DMS153 treated with DMSO at 0.1 percent for 48 hours (cell line): Measurements from ENCODE around the gene GPATCH1.
"Not testable (repeated sequence)": the region's sequence is repeated elsewhere in the genome, so short reads cannot be mapped to it uniquely, and the experiment has no call there.

ENCODE experiments used
- DNase-seq: peaks from one replicate; lab custom pipeline; 2025; ENCODE audit not compliant: unreplicated experiment; lab: John Stamatoyannopoulos, UW

GPATCH1 gene, protein sequence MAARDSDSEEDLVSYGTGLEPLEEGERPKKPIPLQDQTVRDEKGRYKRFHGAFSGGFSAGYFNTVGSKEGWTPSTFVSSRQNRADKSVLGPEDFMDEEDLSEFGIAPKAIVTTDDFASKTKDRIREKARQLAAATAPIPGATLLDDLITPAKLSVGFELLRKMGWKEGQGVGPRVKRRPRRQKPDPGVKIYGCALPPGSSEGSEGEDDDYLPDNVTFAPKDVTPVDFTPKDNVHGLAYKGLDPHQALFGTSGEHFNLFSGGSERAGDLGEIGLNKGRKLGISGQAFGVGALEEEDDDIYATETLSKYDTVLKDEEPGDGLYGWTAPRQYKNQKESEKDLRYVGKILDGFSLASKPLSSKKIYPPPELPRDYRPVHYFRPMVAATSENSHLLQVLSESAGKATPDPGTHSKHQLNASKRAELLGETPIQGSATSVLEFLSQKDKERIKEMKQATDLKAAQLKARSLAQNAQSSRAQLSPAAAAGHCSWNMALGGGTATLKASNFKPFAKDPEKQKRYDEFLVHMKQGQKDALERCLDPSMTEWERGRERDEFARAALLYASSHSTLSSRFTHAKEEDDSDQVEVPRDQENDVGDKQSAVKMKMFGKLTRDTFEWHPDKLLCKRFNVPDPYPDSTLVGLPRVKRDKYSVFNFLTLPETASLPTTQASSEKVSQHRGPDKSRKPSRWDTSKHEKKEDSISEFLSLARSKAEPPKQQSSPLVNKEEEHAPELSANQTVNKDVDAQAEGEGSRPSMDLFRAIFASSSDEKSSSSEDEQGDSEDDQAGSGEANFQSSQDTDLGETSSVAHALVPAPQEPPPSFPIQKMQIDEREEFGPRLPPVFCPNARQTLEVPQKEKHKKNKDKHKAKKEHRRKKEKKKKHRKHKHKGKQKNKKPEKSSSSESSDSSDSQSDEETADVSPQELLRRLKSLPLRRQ

DNA sequence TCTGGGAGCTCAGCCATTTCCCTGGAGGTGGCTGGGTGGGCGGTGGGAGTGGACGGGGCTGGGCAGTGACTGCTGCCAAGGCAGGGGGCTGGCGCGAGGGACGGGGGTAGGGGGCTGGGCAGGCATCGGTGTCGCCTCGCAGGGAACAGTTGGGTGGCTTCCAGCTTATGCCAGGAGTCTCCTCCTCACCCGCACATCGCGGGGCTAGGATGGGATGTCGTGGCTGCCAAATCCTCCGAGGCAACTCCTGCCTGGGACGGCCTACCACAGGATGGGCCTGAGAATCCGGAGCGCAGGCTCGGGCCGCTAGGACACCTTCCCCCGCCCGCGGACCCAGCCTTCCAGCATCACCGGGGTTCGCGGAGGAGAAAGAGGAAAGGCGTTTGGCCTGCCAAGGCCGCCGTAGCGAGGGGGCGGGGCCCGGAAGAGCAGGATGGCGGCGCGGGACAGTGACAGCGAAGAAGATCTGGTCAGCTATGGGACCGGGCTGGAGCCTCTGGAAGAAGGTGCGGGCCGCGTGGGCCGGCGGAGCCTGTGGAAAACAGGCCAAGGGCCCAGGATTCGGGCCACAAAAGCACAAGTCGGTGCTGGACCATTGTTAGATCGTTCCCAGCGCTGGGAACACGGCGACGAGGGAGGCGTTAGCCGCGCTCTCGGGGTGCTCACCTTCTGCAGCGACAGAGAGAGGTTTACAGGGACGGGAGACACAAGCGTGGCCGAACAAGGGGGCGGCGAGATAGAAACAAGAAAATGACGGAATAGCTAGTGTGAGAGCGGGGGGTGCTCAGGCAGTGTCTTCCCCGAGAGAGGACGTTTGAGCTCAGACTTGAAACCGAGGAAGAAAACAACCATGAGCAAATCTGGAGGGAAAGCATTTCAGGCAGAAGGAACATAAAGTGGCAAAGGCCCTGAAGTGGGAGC lies at the start of gene GPATCH1:
GPATCH1 (plus strand) TSS at position 421 of the 921 bp plus-strand sequence; CDS start at position 434, 13 bp downstream.
- peak; percentile 68 for DNase-seq

DNA sequence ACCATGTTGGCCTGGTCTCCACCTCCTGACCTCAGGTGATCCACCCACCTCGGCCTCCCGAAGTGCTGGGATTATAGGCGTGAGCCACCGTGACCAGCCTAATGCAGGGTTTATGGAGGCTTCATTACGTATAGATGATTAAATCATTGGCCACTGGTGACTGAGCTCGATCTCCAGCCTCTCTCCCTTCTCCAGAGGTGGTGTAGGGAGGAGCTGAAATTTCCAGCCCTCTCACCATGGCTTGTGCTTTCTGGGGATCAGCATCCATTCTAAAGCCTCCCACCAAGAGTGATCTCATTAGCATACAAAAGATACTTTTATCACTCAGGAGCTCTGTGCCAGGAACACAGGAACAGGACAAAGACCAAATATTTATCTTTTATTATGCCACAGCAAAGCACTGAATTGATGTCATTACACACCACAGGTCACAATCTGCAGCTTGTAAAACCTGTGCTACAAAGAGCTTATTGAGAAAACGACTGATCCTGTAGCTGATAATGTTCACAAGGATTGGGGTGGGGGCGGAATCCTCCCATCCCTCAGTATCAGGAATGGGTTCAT lies 48.7 kb upstream of the GPATCH1 start:
- DNase-seq = no peak

DNA sequence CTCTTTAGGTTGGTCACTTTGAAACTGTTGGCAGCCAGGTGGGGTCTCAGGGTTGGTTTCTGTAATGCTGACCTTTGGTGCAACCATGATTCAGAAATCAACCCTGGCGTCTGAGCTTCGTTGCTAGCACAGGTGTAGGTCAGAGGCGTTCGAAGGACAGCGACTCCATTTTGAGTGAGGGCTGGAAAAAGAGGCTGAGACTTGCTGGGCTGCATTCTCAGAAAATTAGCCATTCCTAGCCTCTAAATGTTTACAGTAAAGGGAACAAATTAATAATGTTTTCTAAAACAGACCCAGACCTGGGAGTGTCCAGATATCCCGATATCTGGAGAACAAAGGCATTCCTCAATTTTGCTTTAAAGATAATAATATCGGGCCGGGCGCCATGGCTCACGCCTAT lies 45.5 kb upstream of the GPATCH1 start:
- DNase-seq = no peak

DNA sequence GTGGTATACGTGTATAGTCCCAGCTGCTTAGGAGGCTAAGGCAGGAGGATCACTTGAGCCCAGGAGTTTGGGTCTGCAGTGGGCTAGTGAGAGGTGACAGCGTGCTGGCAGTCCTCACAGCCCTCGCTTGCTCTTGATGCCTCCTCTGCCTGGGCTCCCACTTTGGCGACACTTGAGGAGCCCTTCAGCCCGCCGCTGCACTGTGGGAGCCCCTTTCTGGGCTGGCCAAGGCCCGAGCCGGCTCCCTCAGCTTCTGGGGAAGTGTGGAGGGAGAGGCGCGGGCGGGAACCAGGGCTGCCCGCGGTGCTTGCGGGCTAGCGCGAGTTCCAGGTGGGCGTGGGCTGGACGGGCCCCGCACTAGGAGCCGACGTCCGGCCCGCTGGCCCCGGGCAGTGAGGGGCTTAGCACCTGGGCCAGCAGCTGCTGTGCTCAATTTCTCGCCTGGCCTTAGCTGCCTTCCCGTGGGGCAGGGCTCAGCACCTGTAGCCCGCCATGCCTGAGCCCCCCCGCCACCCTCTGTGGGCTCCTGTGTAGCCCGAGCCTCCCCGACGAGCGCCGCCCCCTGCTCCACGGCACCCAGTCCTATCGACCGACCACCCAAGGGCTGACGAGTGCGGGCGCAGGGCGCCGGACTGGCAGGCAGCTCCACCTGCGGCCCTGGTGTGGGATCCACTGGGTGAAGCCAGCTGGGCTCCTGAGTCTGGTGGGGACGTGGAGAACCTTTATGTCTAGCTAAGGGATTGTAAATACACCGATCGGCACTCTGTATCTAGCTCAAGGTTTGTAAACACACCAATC lies 44.4 kb upstream of the GPATCH1 start:
- DNase-seq = not testable (repeated sequence)

DNA sequence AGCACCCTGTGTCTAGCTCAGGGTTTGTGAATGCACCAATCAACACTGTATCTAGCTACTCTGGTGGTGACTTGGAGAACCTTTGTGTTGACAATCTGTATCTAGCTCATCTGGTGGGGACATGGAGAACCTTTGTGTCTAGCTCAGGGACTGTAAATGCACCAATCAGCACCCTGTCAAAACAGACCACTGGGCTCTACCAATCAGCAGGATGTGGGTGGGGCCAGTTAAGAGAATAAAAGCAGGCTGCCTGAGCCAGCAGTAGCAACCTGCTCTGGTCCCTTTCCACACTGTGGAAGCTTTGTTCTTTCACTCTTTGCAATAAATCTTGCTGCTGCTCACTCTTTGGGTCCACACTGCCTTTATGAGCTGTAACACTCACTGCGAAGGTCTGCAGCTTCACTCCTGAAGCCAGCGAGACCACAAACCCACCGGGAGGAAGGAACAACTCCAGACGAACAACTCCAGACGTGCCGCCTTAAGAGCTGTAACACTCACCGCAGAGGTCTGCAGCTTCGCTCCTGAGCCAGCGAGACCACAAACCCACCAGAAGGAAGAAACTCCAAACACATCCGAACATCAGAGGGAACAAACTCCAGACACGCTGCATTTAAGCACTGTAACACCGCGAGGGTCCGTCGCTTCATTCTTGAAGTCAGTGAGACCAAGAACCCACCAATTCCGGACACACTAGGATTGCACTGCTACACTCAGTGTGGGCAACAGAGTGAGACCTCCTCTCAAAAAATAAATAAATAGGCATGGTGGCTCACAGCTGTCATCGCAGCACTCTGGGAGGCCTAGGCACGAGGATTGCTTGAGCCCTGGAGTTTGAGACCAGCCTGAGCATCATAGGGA lies 43.6 kb upstream of the GPATCH1 start:
- not testable (repeated sequence) for DNase-seq

DNA sequence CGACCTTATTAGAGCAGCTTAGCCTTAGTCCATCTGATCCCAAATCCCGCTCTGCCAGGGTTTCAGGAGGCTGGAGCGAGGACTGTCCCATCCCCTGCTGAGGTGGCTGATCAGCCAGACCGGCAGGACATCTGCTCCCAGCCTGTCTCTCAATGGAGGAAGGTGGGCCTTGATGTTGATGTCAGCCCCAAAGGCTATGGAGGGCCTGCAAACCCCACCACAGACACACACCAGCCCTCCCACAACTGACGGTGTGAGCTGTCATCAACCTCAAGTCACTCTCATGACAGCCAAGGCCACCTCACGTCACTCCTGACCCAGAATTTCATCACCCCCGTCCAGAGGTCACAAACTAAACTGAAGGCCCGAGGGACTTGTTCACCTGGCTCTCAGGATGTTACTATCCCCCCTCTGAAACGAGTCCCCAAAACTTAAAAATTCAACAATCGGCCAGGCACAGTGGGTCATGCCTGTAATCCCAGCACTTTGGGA lies 41.8 kb upstream of the GPATCH1 start:
- no peak for DNase-seq

DNA sequence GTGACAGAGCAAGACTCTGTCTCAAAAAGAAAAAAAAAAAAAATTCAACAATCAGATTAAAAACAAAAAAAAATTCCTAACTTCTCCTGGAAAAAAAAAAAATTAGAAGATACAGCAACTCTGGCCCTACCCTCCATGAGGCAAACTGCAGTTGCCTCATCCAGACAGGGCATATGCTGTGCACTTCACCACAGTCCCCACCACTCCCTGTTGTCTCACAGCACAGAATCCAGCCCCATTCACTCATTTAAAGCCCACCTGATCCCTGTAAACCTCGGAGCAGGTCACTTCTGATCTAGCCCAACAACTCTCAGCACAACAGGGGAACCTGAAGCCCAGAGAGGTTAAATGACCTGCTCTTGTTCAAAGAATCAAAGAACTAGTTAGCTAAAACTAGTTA lies 41.2 kb upstream of the GPATCH1 start:
- no peak for DNase-seq

DNA sequence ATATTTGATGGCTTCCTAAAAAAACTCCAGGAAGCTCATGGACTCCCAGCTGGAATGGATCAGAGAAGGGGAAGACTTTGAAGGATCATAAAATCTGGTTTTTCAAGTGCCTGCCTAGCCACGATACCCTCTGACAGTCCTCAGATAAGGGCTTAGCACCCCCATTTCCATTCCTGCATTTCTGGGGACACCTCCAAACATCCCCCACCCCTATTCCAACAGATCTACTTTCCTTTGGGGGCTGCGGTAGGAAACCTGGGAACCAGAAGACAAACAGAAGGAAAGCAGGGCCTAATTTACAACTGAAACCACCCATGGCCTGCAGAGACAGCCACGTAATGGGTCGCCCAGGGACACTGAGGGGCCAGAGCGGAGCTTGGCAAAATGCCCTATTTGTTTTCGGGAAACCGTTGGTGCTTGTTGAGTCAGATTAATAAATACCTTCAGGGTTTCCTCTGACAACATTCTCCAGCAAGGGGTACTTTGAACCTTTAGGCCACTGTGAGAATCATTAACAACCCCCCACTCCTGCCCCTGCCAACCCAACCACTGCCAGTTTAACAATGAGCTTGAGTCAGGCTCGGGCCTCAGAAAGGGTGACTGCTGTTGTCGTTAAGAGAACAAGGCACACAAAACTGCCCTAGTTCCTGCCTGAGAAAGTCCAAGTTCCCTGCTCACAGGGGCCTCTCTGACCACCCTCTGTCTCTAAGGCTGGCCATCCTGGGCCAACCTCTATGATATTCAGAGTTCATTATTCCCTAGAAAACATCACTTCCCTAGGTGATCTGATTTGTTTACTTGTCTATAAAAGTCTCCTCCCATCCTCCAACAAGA lies 39.8 kb upstream of the GPATCH1 start:
- peak; percentile 47 for DNase-seq

DNA sequence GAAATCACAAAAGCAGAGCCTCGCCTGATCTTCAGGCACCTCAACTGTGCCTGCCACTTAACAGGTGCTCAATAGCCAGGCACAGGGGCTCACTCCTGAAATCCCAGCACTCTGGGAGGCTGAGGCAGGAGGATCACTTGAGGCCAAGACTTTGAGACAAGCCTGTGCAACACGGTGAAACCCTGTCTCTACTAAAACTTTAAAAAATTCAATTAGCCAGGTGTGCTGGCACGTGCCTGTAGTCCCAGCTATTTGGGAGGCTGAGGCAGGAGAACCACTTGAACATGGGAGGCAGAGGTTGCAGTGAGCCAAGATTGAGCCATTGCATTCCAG lies 39.2 kb upstream of the GPATCH1 start:
- DNase-seq = not testable (repeated sequence)

DNA sequence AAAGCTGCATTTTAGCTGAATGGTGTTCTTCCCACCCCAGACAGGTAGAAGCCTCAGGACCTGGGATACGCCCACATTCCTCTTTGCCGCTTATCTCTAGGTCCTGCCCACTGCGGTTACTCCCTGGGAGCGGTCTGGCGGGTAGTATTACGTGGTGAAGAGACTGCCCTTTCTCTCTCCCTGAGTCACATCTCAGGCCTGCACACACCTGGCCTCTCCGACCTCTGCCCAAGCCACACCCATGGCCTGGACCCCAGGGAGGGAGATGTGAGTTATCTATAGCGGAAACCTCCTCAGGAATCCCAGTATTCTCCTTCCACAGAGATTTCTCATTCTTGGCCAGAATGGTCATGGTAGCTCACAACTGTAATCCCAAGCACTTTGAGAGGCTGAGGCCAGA lies 33.6 kb upstream of the GPATCH1 start:
- DNase-seq = no peak

DNA sequence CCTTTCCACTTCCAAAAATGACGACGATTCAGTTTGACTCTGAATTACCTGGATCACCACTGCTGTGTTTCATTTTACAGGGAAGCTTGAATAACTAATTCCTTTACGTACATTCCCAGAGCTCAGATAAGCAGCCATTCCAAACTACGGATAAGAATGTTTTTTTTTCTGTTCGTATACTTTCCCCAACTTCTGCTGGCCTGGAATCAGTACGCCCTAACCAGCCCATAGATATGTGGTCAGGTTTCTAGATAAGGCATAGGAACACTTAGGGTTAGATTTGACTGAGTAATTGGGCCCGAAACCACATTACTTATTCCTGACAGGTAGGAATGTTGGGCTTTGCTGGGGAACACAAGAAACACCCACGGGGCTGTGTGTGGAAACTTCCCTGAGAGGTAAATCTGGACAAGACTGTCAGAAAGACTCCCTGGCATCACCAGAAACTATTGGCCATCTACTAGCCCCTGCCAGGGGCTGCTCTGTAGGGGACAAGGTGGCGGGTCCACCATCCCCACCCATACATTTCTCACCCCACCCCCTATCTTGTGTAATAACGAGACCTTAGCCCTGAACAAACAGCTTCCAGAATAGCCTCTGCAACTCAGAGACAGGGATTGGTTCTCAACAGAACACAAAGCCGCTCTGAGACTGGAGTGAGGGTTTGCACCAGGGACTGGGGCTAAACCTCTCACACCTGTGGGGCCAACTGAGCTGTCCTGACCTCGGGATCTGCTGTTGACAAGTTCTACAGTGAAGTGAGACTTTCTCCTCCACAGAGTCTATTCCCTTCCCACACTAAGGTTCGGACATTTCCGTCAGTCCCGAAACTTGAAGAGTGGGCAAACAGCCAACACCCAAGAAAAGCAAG lies 31.9 kb upstream of the GPATCH1 start:
- DNase-seq = no peak

DNA sequence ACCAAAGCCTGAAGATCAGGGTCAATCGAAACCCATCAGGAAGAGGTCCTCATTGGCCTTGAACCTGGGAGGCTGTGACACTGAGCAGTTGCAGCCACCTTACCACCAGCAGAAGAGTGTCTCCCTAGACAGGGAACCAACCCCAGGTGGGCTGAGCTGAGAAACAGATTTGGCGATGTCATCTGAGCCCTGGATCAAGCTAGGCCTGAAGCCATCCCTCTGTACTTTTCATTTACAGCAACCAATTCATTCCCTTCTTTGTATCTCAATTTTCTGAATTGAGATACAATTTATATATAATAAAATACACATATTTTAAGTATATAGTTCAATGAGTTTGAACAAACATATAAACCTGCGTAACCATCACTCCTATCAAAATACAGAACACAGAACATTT lies 30.9 kb upstream of the GPATCH1 start:
- DNase-seq = no peak

DNA sequence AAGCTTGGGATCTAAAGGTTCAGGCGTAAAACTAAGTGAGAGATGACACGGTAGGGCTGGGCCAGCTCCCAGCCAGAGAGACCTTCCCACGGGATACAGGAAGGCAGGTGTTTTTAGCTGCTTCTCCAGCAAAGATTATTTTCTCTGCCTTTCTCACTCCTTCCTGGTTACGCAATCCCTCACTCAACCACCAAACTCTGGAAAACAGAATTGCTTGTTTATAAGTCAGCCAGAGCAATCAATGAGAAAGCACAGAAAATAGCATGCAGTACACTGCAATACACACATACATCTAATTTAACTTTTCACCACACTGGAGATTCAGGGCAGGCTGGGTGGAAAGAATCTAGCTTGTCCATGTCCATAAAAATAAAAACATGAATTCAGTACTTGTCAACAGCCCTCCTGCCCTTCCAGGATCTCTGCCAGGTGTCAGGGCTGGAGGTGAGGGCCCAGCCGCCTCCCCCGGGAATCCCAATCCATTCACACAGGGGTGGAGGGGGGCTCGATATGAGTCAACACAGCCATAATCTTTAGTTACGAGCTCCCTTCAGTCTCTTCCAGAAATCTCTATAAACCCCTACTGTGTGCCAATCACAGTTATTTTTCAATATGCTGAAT lies 28.5 kb upstream of the GPATCH1 start:
- peak; percentile 78 for DNase-seq

DNA sequence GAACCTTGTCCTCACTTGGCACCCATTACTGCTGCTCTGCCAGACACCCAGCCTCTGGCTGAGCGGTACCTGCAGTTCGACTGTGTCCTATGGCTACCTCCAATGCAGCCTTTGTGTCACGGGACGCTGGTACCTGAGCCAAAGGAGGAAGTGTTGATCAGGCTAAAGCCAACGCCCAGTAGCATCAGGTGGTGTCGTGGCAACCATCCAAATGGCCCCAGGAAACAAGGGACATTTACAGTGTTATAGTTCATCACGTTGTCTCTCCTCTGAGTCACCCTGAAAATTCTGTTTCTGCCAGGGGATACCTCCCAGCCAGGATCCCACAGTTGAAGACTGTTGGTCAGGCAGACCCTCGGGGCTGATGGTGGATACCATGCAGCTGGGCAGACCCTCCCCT lies 26.4 kb upstream of the GPATCH1 start:
- DNase-seq = peak; percentile 89

DNA sequence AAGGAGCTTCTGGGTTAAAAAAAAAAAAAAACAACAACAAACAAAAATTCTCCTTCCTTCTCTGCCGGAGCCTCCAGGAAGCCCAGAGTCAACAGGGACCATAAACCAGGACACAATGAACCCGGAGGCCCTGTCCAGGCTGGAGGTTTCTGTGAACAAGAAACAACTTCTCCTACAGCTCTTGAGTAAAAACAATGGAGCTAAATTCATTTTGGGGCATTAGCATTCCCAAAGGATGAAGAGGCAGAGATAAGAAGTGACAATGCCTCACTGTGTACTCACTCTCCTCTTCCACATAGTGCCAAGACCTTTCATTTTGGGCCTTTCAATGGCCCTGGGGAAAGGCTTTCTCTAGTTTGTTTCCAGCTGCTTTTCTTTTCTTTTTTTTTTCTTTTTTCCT lies 25.3 kb upstream of the GPATCH1 start:
- DNase-seq = no peak

DNA sequence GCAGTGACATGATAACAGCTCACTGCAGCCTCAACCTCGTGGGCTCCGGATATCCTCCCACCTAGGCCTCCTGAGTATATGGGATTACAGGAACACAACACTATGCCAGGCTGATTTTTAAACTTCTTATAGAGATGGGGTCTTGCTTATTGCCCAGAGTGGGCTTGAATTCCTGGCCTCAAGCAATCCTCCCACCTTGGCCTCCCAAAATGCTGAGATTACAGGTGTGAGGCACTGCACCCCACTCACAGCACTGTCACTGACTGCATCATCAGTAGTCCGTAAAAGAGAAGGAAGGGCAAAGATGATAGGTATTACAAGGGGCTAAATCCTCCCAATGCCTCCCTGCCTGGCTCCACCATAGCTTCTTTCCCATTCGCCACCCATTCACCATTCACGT lies 20.4 kb upstream of the GPATCH1 start:
- no peak for DNase-seq

DNA sequence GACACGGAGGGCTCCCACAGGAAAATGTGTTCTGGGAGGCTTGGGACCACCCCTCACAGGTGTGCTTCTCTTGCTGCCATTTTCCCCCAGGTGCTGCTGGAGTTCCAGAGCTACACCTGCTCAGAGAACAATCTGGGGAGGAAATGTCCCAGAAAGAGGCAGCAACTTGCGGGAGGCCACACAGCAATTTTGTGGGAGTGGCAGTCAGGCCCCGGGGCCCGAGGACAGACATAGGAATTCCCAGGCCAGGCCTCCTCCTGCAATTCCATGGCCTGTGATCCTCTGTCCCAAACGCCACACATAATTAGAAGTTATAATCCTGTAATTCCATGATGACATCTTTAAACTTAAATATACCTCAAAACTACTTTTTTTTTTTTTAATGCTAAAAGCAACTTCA lies 18.1 kb upstream of the GPATCH1 start:
- no peak for DNase-seq
